Activated CD8-positive, alpha-beta T cell treated with anti-CD3 and anti-CD28 coated beads, Interleukin-2, amount 10 ng/mL, durations not matched to agents 7 days and 5 days (primary cell): ENCODE results near the gene KITLG. TPM values are rescaled to one million over a fixed set of nuclear protein-coding genes. Genes with fewer than 3 reads are reported as not detected.
"Not testable (repeated sequence)": the region's sequence is repeated elsewhere in the genome, so short reads cannot be mapped to it uniquely, and the experiment has no call there.

Experiments
- ATAC-seq: fragments of 150-1000 bp; cut with Tn5 transposase; one replicate; pipeline ENCODE4 v1.10.0; 2021; ENCODE audit warnings: moderate library complexity
- CTCF ChIA-PET: fragments of 350-600 bp; sonication (Branson Sonifier 250); formaldehyde crosslinking; loops from one replicate; lab custom pipeline; 2021; ENCODE audit warnings: antibody characterized with exemption; lab: Charles Lee
- POLR2A ChIA-PET: fragments of 350-600 bp; sonication (Branson Sonifier 250); formaldehyde crosslinking; loops from one replicate; lab custom pipeline; 2021; ENCODE audit warnings: antibody characterized with exemption; lab: Charles Lee
- DNase-seq: peaks from one replicate; pipeline ENCODE4 v3.0.0-alpha.2; 2020
- H3K27ac Mint-ChIP-seq: one replicate; pipeline ENCODE4 v1.8.0; 2021; ENCODE audit warnings: mild to moderate bottlenecking, mixed read lengths
- H3K27me3 Mint-ChIP-seq: one replicate; pipeline ENCODE4 v1.8.0; 2021; ENCODE audit warnings: low read depth, mixed read lengths
- H3K36me3 Mint-ChIP-seq: one replicate; pipeline ENCODE4 v1.8.0; 2021; ENCODE audit warnings: low read depth, mixed read lengths
- H3K4me1 Mint-ChIP-seq: one replicate; pipeline ENCODE4 v1.8.0; 2021; ENCODE audit warnings: low read depth, mixed read lengths
- H3K4me3 Mint-ChIP-seq: one replicate; pipeline ENCODE4 v1.8.0; 2021; ENCODE audit warnings: mild to moderate bottlenecking, mixed read lengths
- H3K9me3 Mint-ChIP-seq: one replicate; pipeline ENCODE4 v1.8.0; 2022; ENCODE audit warnings: mixed read lengths; ENCODE audit not compliant: insufficient read depth
- total RNA-seq, 2 experiments: library from RNA; stranded (reverse); gene quantifications; one replicate each; pipeline ENCODE4 v1.2.3, GENCODE V29; 2021

The KITLG gene
- total RNA-seq, 2 experiments from 2014 or later, result not detected

DNA sequence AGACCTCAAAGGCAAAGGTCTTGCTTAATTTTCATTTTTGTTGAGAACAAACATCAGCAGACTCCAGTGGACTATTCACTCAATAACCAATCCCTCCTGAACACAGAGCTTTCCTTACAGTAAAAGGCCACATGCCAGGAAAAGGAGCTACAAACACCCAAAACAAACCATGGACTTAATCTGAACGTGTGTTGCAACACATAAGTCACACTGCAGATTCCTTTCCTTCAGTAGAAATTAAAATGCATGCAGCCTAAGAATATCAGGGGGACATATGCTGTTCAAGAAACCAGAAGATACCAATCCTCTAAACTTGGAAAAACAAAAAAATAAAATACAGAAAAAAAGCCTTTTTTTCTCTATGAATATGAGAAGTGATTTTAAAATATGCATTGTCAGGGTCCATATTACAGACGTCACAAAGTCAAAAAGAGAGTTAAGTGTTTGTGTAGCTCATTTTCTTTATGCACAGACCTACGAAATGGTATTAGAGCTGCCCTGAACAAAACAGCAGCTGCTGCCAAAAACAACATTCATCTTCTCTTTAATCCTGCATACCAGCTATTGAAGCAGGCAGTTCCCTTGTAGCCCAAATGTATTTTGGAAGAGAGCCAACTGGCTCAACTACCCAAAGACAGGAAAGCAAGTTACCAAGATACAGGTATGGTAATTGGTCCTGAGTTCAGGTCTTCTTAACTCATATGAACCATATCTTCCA, 26.2 kb downstream of the KITLG start:
- H3K9me3 Mint-ChIP-seq, result no peaks in the 10 kb centered on the region
- ChIA-PET CTCF (no interaction called here), POLR2A (no interaction called here)
- ATAC-seq (no peak), DNase-seq (no peak)
- H3K36me3 Mint-ChIP-seq, result no peaks in the 10 kb centered on the region
- no peaks in the 10 kb centered on the region for H3K4me1 Mint-ChIP-seq
- no peaks in the 10 kb centered on the region for H3K27me3 Mint-ChIP-seq
- H3K4me3 Mint-ChIP-seq, result no peak overlapping the region
- no peak overlapping the region for H3K27ac Mint-ChIP-seq

DNA sequence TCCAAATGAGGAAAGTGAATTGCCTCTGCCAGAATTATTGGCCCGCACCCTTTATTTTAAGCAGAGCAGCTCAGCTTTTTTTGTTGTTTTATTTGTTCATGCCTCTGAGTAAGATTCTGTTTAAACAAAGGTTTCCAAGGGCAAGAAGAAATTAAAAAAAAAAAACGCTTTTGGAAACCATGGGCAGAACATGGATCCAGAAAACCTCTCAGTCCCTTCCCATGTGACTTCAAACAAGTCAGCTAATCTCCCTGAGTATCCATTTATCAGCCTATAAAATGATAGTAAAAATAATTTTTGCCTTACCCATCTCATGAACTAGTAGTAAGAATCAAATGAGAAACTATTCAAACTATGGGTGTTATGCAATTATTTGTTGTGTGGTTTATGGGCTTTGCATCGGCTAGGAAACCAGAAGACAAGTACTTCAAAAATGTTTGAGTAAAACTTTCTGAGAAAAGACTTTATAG, 27.6 kb downstream of the KITLG start:
- DNase-seq (no peak), ATAC-seq (no peak)
- H3K36me3 Mint-ChIP-seq, result no peaks in the 10 kb centered on the region
- ChIA-PET POLR2A (no interaction called here), CTCF (no interaction called here)
- H3K9me3 Mint-ChIP-seq, result no peaks in the 10 kb centered on the region
- H3K4me1 Mint-ChIP-seq, result no peaks in the 10 kb centered on the region
- H3K27ac Mint-ChIP-seq, result no peak overlapping the region
- H3K27me3 Mint-ChIP-seq, result no peaks in the 10 kb centered on the region
- H3K4me3 Mint-ChIP-seq, result no peak overlapping the region

DNA sequence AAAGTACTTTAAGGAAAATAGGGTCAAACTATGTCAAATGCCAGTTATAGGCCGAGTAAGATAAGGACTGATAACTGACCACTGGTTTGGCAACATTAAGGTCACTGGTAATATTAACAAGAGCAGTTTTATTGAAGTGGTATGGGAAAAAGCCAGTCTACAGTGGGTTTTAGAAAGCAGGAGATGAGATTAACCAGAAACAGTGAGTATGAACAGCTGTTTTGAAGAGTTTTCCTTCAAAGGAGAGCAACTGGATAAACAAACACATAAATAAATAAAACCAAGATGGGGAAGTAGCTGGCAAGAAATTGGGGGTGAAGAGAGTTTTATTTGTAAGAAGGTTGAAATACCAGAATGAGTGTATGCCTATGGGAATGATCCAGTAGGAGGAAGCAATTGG, 30.3 kb downstream of the KITLG start:
- CTCF ChIA-PET, result no interaction called here

GRCh38 chr12:88547949-88548348, 32.3 kb downstream of the KITLG start:
- H3K9me3 Mint-ChIP-seq, POLR2A ChIA-PET, H3K36me3 Mint-ChIP-seq, H3K27ac Mint-ChIP-seq, H3K4me3 Mint-ChIP-seq, ATAC-seq, H3K4me1 Mint-ChIP-seq, CTCF ChIA-PET, DNase-seq, H3K27me3 Mint-ChIP-seq: not testable (repeated sequence)

More for the DNA sequence above, 30.3 kb downstream of the KITLG start:
- Mint-ChIP-seq H3K27ac (no peak overlapping the region), H3K36me3 (no peaks in the 10 kb centered on the region), H3K4me1 (no peaks in the 10 kb centered on the region), H3K4me3 (no peak overlapping the region), H3K27me3 (no peaks in the 10 kb centered on the region), H3K9me3 (no peaks in the 10 kb centered on the region)
- ATAC-seq (no peak), DNase-seq (no peak)
- POLR2A ChIA-PET, result no interaction called here

DNA sequence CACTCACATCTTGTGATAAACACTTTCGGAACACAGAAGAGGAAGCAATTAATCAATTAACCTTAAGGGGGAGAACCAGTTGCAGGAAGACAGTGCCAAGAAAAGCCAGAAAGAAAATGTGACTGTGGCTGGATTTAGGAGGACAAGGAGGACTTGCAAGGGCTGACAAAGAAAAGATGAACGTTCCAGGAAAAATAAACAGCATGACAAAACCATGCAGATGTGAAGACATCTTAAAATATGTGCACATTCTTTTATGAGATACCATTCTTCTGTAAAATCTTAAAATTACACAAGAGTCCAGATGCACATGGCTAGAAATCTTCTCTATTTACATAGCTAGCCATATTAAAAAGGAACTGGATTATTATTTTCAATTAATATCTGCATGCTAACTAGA, 33.4 kb downstream of the KITLG start:
- H3K27ac Mint-ChIP-seq, result no peak overlapping the region
- H3K36me3 Mint-ChIP-seq, result no peaks in the 10 kb centered on the region
- H3K27me3 Mint-ChIP-seq, result no peaks in the 10 kb centered on the region
- H3K4me1 Mint-ChIP-seq, result no peaks in the 10 kb centered on the region
- no peak for DNase-seq
- H3K4me3 Mint-ChIP-seq, result no peak overlapping the region
- H3K9me3 Mint-ChIP-seq, result no peaks in the 10 kb centered on the region
- POLR2A ChIA-PET, result no interaction called here
- CTCF ChIA-PET, result no interaction called here
- ATAC-seq, result no peak

GRCh38 chr12:88546226-88546625, 34.0 kb downstream of the KITLG start:
- DNase-seq (no peak), ATAC-seq (no peak)
- no peaks in the 10 kb centered on the region for H3K4me1 Mint-ChIP-seq
- no peak overlapping the region for H3K27ac Mint-ChIP-seq
- no peak overlapping the region for H3K4me3 Mint-ChIP-seq
- no peaks in the 10 kb centered on the region for H3K36me3 Mint-ChIP-seq
- H3K27me3 Mint-ChIP-seq, result no peaks in the 10 kb centered on the region
- CTCF ChIA-PET, result no interaction called here
- no peaks in the 10 kb centered on the region for H3K9me3 Mint-ChIP-seq
- POLR2A ChIA-PET, result no interaction called here

DNA sequence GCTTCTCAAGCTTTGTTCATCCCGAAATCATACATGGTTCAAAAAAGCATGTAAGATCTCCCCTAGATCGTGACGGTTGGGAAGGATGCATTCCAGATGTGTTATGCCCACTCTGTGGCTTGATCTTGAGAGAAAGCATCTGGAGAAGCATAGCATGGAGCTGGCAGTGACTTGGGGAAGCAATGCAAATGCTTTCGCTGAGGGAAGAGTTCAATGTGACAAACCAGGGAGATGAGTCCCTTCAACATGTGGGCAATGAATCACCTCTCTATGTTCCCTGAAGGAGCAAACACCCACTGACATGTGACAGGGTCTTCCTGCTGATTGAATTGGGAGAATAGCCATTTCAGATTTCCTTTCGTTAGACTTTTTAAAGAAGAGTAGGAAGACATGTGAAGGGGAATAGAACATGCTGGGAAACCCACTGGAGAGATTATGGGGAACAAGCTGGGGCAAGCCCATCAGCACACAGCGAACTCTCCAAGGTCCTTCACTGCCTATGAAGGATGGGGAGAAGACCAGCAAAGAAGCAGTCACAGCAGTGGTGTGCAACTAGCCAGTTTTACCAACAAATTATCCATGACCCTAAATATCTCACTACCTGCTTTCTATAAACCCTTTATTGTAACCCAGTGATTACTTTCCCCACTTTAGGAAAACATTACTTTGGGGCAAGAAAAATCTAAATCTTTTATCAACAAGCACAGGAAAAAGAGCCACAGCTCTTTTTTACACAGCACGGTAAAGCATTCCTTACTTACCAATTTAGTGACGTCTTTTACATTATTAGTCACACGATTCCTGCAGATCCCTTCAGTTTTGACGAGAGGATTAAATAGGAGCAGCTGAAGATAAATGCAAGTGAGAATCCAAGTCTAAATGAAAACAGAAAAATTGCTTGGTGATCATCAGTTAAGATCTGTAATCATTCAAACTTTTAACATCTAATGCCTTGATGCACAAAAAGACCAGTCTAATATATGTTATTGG, 35.0 kb downstream of the KITLG start:
- H3K36me3 Mint-ChIP-seq, result no peaks in the 10 kb centered on the region
- DNase-seq (no peak), ATAC-seq (no peak)
- ChIA-PET CTCF (no interaction called here), POLR2A (no interaction called here)
- no peaks in the 10 kb centered on the region for H3K4me1 Mint-ChIP-seq
- no peaks in the 10 kb centered on the region for H3K9me3 Mint-ChIP-seq
- H3K27me3 Mint-ChIP-seq, result no peaks in the 10 kb centered on the region
- H3K27ac Mint-ChIP-seq, result no peak overlapping the region
- no peak overlapping the region for H3K4me3 Mint-ChIP-seq

- no peak for DNase-seq
- CTCF ChIA-PET, result no interaction called here
- H3K4me1 Mint-ChIP-seq, result no peaks in the 10 kb centered on the region
- no peak overlapping the region for H3K4me3 Mint-ChIP-seq
- no peaks in the 10 kb centered on the region for H3K27me3 Mint-ChIP-seq
- no peak overlapping the region for H3K27ac Mint-ChIP-seq
- POLR2A ChIA-PET, result no interaction called here
- no peaks in the 10 kb centered on the region for H3K36me3 Mint-ChIP-seq
- no peaks in the 10 kb centered on the region for H3K9me3 Mint-ChIP-seq
- no peak for ATAC-seq
These were observed 40.4 kb downstream of the KITLG start for GRCh38 chr12:88539893-88540292.

GRCh38 chr12:88538697-88539096, 41.6 kb downstream of the KITLG start:
- H3K9me3 Mint-ChIP-seq, result no peaks in the 10 kb centered on the region
- ChIA-PET CTCF (no interaction called here), POLR2A (no interaction called here)
- no peaks in the 10 kb centered on the region for H3K36me3 Mint-ChIP-seq
- no peaks in the 10 kb centered on the region for H3K4me1 Mint-ChIP-seq
- H3K27ac Mint-ChIP-seq, result no peak overlapping the region
- ATAC-seq, result no peak
- no peak overlapping the region for H3K4me3 Mint-ChIP-seq
- no peak for DNase-seq
- H3K27me3 Mint-ChIP-seq, result no peaks in the 10 kb centered on the region

- no peak for DNase-seq
- H3K27me3 Mint-ChIP-seq, result no peaks in the 10 kb centered on the region
- no peak for ATAC-seq
- no peaks in the 10 kb centered on the region for H3K36me3 Mint-ChIP-seq
- H3K9me3 Mint-ChIP-seq, result no peaks in the 10 kb centered on the region
- POLR2A ChIA-PET, result no interaction called here
- H3K4me1 Mint-ChIP-seq, result no peaks in the 10 kb centered on the region
- H3K4me3 Mint-ChIP-seq, result no peak overlapping the region
- CTCF ChIA-PET, result no interaction called here
- no peak overlapping the region for H3K27ac Mint-ChIP-seq
These were observed 42.0 kb downstream of the KITLG start for GRCh38 chr12:88538250-88538649.

DNA sequence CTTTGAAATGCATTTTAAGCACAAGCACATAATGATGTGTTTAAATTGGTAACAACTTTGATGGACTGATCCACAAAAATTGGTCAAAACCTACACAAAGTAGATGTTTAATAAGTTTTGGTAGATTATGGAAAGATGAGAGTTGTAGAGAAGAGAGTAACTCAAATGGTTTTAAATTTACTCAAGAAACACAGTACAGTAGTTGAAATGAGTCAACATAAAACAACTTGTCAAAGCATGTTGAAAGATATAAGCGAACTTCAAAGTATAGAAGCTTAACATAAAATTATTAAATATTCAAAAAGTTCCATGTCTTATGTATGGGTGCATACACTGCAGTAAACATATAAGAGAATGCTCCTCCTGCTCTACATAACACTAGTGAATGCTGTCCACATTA, 49.4 kb downstream of the KITLG start:
- ChIA-PET POLR2A (no interaction called here), CTCF (no interaction called here)
- Mint-ChIP-seq H3K36me3 (no peaks in the 10 kb centered on the region), H3K9me3 (no peaks in the 10 kb centered on the region), H3K4me1 (no peaks in the 10 kb centered on the region), H3K4me3 (no peak overlapping the region), H3K27me3 (no peaks in the 10 kb centered on the region), H3K27ac (no peak overlapping the region)
- no peak for ATAC-seq
- no peak for DNase-seq
